RCC 7860 (cell line): Measurements from ENCODE around the gene P2RX2.

Source experiments
- DNase-seq: peaks from one replicate; pipeline ENCODE4 v3.0.0-alpha.2; 2015; ENCODE audit warnings: low spot score
- FAIRE-seq: peaks from 2 replicates; lab custom pipeline; 2012; peaks lifted over from hg19 to GRCh38; lab: Jason Lieb, UNC

Gene P2RX2

DNA sequence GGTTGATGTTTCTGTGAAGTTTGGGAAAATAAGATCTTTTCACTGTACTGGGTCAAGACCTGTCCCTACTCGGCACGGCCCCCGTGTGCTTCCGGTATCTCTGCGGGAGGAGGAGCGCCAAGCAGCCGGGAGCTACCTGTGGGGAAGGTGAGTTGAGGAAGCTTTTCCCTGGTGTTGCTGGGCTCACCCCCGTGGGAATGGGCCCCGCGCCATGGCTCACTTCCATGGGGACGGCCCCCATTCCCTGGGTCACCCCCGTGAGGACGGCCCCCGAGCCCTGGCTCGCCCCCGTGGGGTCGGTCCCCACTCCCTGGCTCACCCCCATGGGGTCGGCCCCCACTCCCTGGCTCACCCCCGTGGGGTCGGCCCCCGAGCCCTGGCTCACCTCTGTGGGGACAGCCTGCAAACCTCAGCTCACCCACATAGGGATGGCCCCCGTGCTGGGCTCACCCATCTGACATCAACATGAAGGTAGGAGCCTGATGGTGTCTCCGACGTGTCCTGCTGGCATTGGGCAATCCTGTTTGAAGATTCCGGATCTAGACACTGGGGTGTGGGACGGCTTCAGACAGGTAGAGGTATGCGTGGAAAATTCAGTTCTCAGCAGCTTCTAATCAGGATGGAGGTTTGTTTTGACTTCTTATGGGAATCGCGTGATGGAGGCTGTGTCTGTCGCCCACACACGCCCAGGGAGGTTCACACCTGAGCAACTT lies 17.2 kb upstream of the P2RX2 start:
- DNase-seq (no peak), FAIRE-seq (no peak)

DNA sequence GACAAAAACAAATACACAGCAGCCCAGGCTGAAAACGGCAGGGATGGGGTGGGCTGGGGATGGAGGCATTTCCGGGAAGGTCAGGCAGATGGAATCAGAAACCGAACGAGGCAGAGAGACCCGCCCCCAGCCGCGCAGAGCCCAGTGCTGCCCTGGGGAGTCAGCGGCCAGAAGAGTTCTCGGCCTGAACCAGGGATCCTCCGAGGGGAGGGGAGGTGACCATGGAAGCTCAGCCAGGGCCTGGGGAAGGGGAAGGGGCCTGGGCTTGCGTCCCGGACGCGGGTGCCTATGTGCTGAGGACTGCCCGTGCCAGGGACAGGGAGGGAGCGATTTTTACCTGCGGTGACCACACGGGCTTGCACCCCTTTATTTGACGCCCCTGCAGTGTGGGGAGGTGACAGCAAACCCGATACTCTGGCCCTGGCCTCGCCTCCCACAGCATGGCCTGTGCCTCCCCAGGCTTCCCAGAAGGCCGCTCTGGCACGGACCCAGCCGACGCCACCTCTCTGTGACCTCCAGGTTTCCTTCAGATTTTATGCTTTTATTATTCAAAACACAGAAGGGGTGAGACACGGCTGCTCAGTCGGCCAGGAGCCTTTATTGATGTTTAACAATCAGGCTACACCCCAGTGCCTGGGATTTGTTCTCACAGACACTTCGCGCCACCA lies 15.9 kb upstream of the P2RX2 start:
- FAIRE-seq (no peak), DNase-seq (no peak)

DNA sequence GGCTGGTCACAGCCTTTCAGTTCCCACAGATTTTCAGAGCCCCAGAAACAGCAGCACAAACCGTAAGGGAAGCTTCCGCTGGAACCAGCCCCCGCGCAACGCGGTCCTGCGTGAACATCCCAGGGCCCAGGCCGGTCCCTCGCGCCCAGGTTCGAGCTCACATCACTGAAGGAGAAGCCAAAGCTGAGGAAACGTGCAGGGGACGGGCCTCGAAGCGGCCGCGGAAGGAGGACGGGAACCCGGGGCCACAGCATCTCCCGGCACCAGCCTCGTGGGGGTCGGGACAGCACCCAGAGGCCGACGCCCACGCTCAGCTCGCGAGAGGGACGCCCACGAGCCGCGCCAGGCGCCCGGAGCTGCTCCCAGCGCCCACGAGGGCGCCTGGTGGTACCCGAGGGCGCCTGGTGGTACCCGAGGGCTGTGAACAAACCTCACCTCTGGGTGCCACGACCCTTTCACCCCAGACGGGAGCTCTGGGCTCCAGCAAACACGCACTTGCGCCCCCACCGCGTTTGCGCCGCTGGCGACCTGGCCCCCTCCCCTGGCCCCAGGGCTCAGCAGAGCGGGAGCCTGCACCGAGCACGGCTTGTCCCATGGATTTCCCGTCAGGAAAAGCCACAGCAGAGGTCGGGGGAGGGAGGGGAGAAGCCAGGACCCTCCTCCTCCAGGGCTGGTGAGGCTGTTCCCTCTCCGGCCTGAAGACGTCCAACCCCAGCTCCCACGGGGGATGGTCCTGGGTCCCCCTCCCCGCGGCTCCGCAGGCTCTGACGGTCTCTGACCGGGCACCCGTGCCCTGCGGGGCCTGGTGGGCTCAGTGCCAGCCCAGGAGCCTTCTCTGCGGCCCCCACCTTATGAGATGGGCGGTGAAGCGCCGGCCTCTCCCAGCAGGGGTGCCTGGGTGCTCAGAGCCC lies 15.1 kb upstream of the P2RX2 start:
- DNase-seq (no peak), FAIRE-seq (no peak)

DNA sequence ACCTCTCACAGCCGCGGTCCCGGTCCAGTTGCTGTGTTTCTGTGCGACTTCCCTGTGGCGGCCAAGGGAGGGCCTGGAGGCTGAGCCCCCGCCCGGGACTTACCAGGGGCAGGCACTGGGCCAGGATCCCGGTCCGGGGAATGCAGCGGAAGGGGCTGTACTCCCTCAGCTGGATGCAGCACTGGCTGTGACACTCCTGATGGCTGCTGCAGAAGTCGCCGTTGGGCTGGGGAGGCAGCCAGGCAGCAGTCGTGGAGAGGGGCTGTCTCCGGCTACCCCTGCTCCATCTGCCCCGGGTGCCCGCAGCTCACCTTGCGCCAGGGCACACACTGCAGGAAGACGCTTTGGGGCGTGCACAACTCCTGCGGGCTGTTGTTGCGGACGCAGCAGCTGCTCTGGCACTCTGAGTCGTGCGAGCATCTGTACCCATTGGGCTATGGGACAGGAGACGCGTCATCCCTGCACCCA lies 14.4 kb upstream of the P2RX2 start:
- no peak for DNase-seq
- FAIRE-seq = no peak

DNA sequence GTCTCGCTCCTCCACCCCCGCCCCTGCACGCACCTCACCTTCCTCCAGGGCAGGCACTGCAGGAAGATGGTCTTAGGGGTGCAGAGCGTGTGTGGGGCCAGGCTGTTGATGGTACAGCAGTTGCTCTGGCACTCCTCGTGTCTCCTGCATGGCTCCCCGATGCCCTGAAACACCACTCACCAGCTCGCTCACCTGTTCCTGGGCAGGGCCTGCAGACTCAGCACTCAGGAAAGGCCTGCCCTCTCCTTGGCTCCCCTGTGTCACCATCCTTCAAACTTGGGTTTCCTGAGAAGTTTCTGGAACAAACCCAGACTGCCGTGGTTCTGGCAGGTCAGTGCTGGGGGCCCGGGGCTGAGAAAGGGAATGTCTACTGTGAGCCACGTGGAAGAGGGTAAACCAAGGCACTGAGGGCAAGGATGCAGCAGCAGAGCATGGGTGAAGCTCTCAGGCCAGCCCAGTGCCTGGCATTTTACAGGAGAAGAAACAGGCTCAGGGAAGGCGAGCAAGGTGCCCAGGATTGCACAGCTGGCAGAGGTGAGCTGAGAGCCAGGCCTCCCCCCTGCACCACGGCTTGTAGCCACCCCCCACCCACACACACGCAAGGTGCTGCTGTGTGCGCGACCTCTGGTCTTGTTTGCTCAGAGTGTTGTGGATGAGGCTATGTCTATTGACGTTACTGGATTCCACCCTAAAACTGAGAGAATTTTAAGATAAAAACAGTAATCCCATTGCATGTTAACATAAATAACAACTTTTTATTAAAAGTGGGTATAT lies 13.7 kb upstream of the P2RX2 start:
- FAIRE-seq (no peak), DNase-seq (no peak)

DNA sequence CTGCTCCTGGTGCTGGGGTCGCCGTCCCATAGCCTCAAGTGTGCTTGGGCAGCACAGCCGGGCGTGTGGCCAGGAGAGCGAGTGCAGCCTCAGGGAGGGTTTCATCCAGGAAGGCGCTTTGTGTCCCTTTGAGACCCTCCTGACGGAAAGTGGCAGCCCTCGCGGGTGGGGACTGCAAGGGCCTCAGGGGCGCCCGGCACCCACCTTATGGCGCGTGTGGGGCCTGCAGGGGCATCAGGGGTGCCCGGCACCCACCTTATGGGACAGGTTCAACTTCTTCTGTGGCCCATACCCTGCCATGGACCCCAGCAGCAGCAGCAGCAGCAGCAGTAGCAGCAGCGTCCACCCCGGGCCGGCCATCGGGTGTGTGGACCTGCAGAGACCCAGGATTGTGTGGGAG lies 12.7 kb upstream of the P2RX2 start:
- no peak for DNase-seq

DNA sequence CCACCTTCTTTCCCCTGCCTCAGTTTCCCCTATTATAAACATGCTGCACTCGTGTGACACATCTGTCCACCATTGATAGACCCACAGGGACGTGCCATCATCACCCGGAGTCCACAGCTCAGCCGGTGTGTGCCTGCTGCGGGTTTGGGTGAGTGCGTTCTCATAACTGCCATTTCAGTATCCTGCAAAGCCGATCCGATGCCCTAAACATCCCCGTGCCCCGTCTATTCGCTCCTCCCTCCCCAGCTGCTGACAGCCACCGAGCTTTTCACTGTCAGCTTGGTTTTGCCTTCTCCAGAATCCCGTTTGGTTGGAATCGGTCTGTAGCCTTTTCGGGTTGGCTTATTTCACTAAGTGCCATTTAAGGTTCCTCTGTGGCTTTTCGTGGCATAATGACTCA lies 12.1 kb upstream of the P2RX2 start:
- DNase-seq (no peak), FAIRE-seq (no peak)

More for the DNA sequence above, 12.7 kb upstream of the P2RX2 start:
- FAIRE-seq = no peak

DNA sequence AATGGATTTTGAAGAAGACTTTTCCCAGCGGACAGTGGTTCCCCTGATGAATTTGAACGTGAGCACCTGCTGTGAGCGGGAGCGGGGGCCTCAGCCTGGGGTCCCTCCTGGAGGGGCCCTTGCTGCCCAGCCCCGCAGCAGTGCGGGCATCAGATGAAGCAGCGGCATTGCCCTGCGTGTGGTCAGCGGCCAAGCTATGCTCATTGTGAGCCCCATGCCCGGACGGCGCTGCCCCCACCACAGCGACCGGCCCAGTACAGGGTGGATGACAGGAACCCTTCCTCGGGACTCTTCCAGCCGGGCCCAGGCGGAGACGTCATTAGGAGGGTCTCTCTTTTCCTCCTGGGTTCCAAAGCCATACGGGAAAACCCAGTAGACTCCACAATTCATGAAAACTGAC lies 11.6 kb upstream of the P2RX2 start:
- no peak for FAIRE-seq
- no peak for DNase-seq

DNA sequence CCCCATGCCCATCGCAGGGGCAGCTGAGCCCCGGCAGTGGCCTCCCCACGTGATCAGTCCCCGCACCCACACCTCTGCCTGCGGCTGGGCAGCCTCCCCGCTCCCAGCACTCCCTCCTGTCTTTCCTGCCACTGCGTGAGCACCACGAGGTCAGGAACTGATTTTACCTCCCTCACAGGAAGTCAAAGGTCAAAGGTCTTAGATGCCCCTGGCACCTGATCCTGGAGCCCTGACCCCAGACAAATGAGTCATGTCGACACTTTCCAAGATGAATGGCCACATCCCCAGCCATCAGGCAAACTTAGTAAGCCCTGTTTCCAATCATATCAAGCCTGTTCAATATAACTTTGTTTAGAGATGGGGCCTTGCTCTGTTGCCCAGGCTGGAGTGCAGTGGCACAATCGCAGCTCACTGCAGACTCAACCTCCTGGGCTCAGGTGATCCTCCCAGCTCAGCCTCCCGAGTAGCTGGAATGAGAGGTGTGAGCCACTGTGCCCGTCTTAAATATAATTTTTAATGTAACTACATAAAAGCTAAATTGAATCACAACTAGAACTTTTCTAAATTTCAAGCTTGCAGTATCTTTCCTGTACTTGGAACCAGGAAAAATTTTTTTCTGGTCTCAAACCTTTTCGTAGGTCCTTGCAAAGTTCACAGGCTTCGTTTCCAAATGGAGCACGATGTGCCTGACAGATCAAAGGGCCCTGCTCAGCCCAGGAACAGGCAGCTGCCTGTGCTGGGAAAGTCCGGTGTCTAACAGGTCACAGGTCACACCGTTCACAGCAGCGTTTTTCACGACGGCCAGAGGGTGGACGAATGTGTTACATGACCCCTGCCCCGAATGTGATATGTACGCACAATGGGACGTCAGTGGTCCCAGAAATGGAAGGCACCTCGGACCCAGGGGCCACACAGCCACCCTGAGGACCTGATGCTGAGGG lies 10.1 kb upstream of the P2RX2 start:
- FAIRE-seq = no peak
- DNase-seq = no peak

DNA sequence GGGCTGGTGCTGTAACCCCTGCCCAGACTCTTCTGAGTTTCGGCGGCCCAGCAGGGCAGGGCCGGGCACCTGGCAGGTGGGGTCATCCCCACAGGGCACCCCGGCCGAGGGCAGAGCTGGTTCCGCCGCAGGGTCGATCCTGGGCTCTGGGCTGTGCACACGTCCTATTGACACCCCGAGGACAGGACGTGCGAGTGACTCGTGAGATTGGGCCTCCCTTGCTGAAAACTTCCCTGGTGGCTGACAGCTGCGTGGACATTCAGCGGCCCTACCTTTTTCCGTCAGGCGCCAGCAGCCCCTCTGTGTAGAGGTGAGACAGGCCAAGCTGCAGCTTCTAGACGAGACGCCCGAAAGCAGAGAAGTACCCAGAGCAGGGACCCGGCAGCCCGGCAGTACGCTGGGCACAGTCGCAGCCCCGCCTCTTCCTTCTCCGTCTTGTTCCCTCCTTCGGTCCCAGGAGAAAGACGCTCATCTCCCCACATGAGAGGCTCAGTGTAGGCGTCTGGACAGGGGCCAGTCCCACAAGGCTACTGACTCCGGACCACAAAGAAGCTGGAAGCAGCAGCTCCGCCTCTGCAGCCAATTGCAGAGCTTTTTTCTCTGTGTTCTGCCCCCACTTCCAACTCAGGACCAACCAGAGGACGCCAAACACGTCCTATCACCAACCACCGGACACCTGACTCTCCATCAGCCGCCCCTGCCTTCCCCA lies 8.4 kb upstream of the P2RX2 start, which contains the start of gene LRCOL1:
LRCOL1 (minus strand) TSS at position 532 of the 709 bp plus-strand sequence. CDS start 4,331 bp downstream, outside the sequence.
- FAIRE-seq (no peak), DNase-seq (no peak)

DNA sequence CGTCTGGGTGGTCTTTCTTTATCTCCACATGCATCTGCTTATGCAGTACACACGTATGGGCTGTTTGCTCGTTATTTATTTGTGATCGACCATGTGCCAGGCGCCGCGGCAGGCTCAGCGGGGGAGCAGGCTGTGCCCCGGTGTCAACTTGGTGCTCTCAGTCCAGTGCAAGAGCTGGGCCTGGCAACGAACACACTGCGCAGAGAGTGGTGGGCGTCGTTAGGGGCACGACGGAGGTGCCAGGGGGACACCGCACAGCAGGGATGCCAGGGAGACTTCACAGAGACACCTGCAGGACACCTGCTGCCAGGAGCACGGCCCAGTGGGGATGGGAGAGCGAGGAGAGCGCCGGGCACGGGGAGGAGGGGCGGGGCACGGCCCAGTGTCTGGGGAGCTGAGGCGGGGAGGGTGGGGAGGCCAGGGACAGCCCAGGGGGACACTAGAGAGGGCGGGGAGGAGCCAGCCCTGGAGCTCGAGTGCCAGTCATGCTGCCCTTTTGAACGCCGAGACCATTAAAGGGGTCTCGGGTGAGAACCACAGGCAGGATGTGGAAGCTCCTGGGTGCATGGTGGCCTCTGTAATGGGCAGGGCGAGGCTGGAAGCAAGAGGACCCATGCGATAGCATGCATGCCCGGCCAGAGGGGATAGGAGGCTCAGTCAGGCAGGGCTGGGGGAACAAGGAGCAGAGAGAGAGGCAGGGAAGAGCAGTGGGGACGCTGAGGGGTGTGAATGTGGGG lies 7.5 kb upstream of the P2RX2 start:
- DNase-seq (no peak), FAIRE-seq (no peak)

DNA sequence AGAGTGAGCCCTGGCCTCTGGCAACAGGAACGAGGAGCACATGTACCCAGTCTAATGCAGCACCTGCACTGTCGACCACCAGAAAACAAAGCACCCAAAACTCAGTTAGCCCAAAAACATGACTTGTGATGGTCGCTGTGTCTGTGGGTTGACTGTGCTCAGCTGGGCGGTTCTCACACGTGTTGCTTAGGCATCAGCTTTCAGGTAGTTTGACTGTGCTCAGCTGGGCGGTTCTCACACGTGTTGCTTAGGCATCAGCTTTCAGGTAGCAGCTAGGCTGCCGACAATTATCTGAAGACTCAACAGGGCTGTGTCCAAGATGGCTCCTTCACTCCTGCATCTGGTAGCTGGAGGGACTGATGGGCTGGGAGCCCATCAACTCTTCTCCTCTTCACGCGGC lies 7.0 kb upstream of the P2RX2 start:
- no peak for FAIRE-seq
- no peak for DNase-seq

DNA sequence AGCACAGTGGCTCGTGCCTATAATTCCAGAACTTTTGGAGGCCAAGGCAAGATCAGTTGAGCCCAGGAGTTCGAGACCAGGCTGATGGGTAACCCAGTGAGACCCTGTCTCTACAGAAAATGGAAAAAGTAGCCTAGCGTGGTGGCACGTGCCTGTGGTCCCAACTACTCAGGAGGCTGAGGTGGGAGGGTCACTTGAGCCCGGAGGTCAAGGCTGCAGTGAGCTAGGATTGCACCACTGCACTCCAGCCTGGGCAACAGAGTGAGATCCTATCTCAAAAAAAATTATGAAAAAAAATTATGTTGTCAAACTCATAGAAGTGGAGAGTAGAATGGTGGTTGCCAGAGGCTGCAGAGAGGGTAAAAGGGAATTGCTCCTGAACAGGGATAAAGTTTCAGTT lies 4.5 kb upstream of the P2RX2 start:
- no peak for FAIRE-seq
- no peak for DNase-seq

DNA sequence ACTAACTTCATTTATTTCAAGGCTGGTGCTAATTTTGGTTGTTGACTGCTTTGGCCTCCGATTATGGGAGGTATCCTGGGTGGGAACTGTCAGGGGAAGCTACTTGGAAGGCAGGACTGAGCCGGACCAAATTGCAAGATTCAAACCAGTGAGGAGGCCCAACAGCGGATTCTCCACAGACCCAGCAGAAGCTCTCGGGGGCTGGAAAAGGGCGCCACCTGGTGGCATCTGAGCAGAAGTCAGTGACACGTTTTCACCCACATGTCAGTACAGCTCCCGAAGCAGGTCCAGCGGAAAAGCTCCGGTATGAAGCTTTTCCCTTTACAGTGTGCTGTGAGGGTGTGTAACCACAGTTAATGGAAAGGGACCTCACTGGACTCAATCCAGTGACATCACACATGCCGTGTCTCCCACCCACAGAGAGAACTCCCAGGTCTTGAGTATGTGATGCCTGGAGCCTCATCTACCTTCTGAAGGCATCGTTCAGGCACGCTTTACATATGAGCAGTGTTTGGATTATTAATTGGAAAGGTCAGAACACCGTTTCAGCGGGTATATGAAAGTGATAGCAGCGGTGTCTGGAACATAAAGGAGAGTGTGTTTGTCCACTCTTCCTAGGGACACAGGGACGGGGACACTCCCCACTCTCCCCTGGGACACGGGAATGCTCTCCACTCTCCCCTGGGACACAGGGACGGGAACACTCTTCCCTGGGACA lies 3.6 kb upstream of the P2RX2 start:
- FAIRE-seq = no peak
- peak; percentile 63 for DNase-seq

DNA sequence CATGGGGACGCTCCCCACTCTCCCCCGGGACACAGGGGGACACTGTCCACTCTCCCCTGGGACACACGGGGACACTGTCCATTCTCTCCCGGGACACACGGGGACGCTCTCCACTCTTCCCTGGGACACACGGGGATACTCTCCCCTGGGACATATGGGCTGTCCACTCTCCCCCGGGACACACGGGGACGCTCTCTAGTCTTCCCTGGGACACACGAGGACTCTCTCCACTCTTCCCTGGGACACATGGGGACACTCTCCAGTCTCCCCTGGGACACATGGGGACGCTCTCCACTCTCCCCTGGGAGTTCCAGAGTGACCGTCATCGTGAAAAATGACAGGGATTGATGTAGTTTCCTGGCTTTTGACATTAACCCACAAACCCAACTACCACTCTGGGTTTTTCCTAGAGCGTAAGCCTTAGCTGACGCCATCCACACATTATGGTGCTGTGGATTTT lies 3.0 kb upstream of the P2RX2 start:
- no peak for FAIRE-seq

DNA sequence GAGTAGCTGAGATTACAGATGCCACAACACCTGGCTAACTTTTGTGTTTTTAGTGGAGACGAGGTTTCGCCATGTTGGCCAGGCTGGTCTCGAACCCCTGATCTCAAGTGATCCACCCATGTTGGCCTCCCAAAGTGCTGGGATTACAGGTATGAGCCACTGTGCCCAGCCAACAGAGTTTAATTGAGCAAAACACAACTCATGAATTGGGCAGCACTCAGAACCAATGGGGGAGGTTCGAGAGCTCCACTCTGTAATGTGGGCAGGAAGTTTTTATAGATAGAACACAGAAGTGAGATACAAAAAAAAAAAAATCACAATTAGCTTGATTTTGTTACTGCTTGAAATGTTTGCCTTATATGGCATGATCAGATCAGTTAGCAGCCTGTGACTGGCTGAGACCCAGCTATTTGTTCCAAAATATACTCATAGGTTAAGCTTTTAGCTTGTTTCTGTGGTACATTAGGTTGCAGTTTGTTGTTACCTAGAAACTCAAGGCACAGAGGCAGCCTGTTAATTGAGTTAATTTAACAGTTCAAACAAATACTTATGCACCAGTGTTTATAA lies 1.4 kb upstream of the P2RX2 start:
- DNase-seq (no peak), FAIRE-seq (no peak)

More for the DNA sequence above, 3.0 kb upstream of the P2RX2 start:
- no peak for DNase-seq
